Gastrocnemius medialis (tissue), 4 donors: Measurements from ENCODE around the gene HAGH. TPM values are rescaled to one million over a fixed set of nuclear protein-coding genes. Genes with fewer than 3 reads are reported as not detected.
A peak's percentile ranks its signal among the peaks of the same experiment; 100 is the strongest.

Experiments used
- ATAC-seq, 2 donors: fragments of 150-250 bp; one replicate each; pipeline ENCODE4 v1.9.1; 2016
- DNase-seq, 2 donors: peaks; one replicate each; pipeline ENCODE4 v3.0.0-alpha.2; 2019
- H3K27ac ChIP-seq, 4 donors: fragments of 200-600 bp; sonication (generic); 1 replicate in 1 of 4; 2 replicates in 3 of 4; pipeline ENCODE4 v1.5.1; 2016 to 2018; ENCODE audit warnings: mild to moderate bottlenecking in 2 of 4, moderate library complexity in 1 of 4
- H3K27me3 ChIP-seq, 3 donors: fragments of 200-600 bp; sonication (generic) in 2 of 3; 1 replicate in 1 of 3; 2 replicates in 2 of 3; pipeline versions ENCODE4 v1.5.1 to v1.6.0; 2016 to 2019; ENCODE audit warnings: mild to moderate bottlenecking in 1 of 3, moderate library complexity in 1 of 3
- H3K36me3 ChIP-seq, 2 donors: fragments of 200-600 bp; sonication (generic) in 1 of 2; one replicate each; pipeline ENCODE4 v1.5.1; 2017 to 2018
- H3K4me1 ChIP-seq, 2 donors: fragments of 200-600 bp; sonication (generic) in 1 of 2; one replicate each; pipeline ENCODE4 v1.5.1; 2016 to 2017; ENCODE audit warnings: mild to moderate bottlenecking in 2 of 2
- H3K4me3 ChIP-seq, 4 donors: fragments of 200-600 bp; sonication (generic) in 3 of 4; 1 replicate in 1 of 4; 2 replicates in 3 of 4; pipeline ENCODE4 v1.5.1; 2016 to 2019; ENCODE audit warnings: mild to moderate bottlenecking in 2 of 4
- H3K9me3 ChIP-seq, 3 donors: fragments of 200-600 bp; sonication (generic) in 2 of 3; 1 replicate in 1 of 3; 2 replicates in 2 of 3; pipeline ENCODE4 v1.5.1; 2016 to 2019
- POLR2A ChIP-seq, 2 donors: fragments of 450-650 bp; IDR thresholded peaks; one replicate each; pipeline ENCODE4 v1.6.1; 2017; ENCODE audit warnings: antibody characterized with exemption in 2 of 2, mild to moderate bottlenecking in 2 of 2, moderate library complexity in 2 of 2
- in situ Hi-C, 4 donors: fragments of 200-750 bp; cut with MboI; loops; one replicate each; pipeline versions ENCODE4 v1.15.0 to v1.8.0; 2017; ENCODE audit warnings: low sequenced_read_pairs in 4 of 4
- intact Hi-C: fragments of 100-400 bp; cut with DNase I; formaldehyde crosslinking; loops from one replicate; pipeline ENCODE4 v1.15.1; 2023; ENCODE audit warnings: low total_unique reads
- total RNA-seq, 4 donors: library from RNA; depleted of rRNA; stranded (reverse); fragments of >200 nt; gene quantifications; one replicate each; pipeline versions ENCODE4 v1.1.0 to v1.2.3, GENCODE V29; 2016
- TF ChIP-seq, protein P1 (sequence below), 5 experiments: fragments of 450-650 bp in 3 of 5; fragments of 200-600 bp in 2 of 5; sonication (generic) in 2 of 5; IDR thresholded peaks in 4 of 5; conservative IDR thresholded peaks in 1 of 5; 1 replicate in 4 of 5; 2 replicates in 1 of 5; pipeline ENCODE4 v1.5.1; 2016 to 2019; ENCODE audit warnings: antibody characterized with exemption in 5 of 5, mild to moderate bottlenecking in 3 of 5, moderate library complexity in 3 of 5

Gene HAGH
- total RNA-seq, 4 donors from 2014 or later, result 216 to 440 (median 261) TPM

DNA sequence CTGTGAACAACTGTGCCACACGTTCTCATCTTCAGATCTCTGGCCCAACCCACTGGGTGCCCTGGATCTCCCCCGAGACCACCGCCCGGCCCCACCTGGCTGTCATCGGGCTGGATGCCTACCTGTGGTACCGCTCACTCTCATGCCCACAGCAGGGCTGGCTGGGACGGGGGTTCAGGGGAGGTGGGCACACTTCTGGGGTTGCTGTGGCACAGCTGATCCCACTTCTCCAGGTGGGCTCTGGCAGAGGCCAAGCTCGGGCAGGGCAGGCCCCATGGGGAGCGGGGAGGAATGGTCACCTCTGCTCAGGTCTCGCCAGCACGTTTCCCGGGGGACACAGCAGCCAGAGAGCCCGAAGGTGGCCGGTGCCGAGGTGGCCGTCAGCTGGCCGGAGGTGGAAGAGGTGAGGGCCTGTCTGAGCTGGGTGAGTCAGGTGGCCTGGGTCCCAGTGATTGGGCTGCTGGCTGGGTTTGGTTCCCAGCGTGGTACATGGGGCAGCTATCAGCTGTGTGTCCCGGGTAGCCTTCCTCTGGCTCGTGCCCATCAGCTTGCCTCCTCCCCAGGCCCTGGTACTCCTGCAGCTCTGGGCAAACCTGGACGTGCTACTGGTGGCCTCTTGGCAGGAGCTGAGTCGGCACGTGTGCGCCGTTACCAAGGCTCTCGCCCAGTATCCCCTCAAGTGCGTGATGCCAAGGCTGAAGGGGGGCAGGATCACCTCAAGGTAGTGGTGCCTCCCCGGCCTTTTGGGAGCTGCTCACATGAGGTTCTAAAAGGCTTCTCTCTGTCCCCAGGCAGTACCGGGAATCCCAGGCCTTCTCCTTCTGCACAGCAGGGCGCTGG lies 51.4 kb downstream of the HAGH start:
- Histone ChIP-seq H3K36me3 (peaks cover 0 to 30% of the 10 kb centered on the region in 2 donors), H3K9me3 (no peaks in the 10 kb centered on the region), H3K4me3 (no peak overlapping the region), H3K27ac (peak overlapping the region in 2 of 4 donors; percentile 93 to 99), H3K27me3 (no peaks in the 10 kb centered on the region), H3K4me1 (peaks cover 22 to 46% of the 10 kb centered on the region in 2 donors)
- in situ Hi-C loops, result no loop called here
- DNase-seq (no peak), ATAC-seq (no peak)
- TF ChIP-seq POLR2A (IDR thresholded peaks at IDR 0.05), result no peak
- TF ChIP-seq, protein P1, sequence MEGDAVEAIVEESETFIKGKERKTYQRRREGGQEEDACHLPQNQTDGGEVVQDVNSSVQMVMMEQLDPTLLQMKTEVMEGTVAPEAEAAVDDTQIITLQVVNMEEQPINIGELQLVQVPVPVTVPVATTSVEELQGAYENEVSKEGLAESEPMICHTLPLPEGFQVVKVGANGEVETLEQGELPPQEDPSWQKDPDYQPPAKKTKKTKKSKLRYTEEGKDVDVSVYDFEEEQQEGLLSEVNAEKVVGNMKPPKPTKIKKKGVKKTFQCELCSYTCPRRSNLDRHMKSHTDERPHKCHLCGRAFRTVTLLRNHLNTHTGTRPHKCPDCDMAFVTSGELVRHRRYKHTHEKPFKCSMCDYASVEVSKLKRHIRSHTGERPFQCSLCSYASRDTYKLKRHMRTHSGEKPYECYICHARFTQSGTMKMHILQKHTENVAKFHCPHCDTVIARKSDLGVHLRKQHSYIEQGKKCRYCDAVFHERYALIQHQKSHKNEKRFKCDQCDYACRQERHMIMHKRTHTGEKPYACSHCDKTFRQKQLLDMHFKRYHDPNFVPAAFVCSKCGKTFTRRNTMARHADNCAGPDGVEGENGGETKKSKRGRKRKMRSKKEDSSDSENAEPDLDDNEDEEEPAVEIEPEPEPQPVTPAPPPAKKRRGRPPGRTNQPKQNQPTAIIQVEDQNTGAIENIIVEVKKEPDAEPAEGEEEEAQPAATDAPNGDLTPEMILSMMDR (IDR thresholded peaks at IDR 0.05 in 4 of 5, conservative IDR thresholded peaks at IDR 0.05 in 1 of 5), result no peak
- intact Hi-C loops, result loop anchor here (10.0 kb wide), 1 partner anchor 440 kb away; the partner anchor contains the start of genes BRICD5 and PGP

DNA sequence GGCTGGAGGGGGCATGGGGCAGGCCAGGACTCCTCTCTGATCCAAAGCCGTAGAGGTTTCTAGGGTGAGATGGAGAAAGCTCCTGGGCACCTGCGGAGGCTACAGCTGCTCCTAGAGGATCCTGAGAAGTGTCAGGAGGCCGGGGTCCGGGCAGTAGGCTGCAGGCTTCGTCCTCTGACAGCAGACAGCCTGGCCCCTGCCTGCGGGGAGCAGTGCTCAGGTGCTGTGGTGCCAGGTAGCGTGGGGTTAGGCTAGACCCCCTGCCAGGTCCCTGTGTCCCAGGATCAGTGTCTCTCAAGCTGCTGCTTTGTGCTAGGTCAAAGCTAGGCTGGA lies 52.2 kb downstream of the HAGH start:
- intact Hi-C loops (loop anchor here (10.0 kb wide), 1 partner anchor 440 kb away; the partner anchor contains the start of genes BRICD5 and PGP), in situ Hi-C loops (no loop called here)
- DNase-seq (no peak), ATAC-seq (no peak)
- H3K27me3 ChIP-seq, result no peaks in the 10 kb centered on the region
- peak overlapping the region; percentile 77 to 99 (median 94) for H3K27ac ChIP-seq
- H3K36me3 ChIP-seq, result peaks cover 0 to 24% of the 10 kb centered on the region in 2 donors
- TF ChIP-seq POLR2A (IDR thresholded peaks at IDR 0.05), result no peak
- TF ChIP-seq, protein P1 (IDR thresholded peaks at IDR 0.05 in 4 of 5, conservative IDR thresholded peaks at IDR 0.05 in 1 of 5), result no peak
- no peaks in the 10 kb centered on the region for H3K9me3 ChIP-seq
- H3K4me3 ChIP-seq, result peak overlapping the region in 3 of 4 donors; percentile 77 to 99 (median 81)
- peaks cover 24 to 43% of the 10 kb centered on the region in 2 donors for H3K4me1 ChIP-seq

DNA sequence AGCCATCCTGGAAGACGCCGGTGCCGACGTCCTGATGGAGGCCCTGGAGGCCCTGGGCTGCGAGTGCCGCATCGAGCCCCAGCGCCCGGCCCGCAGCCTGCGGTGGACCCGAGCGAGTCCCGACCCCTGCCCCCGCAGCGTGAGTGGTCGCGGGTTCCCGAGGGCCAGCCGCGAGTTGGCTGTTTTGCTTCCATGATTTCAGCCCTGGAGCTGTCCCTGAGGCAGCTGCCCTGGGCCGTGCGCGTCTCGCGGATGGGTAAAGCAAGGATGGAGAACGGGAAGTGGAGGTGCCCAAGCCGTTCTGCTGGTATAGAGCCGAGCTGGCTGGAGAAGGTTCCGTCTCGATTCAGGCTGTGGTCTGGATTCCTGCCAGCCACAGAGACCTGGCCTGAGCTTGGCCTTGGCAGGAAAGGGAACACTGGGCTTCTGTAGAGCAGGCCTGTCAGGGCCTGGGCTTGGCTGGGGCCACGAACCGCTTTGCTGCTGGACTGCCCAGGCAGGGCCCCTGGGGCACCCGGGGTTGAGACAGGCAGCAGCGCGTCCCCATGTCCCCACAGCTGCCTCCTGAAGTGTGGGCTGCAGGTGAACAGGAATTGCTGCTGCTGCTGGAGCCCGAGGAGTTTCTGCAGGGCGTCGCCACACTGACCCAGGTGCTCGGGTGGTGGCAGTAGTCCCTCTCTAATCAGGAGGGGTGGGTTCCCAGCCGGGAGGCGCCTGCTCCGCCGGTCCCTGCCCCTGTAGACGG lies 52.8 kb downstream of the HAGH start:
- DNase-seq (peak in 1 of 2 donors; percentile 54), ATAC-seq (peak; percentile 2 to 6)
- no peaks in the 10 kb centered on the region for H3K27me3 ChIP-seq
- H3K27ac ChIP-seq, result peak overlapping the region; percentile 77 to 99 (median 94)
- peaks cover 0 to 24% of the 10 kb centered on the region in 2 donors for H3K36me3 ChIP-seq
- peaks cover 24 to 41% of the 10 kb centered on the region in 2 donors for H3K4me1 ChIP-seq
- TF ChIP-seq, protein P1 (IDR thresholded peaks at IDR 0.05 in 4 of 5, conservative IDR thresholded peaks at IDR 0.05 in 1 of 5), result peak in 1 of 5 experiments; percentile 7
- no peak for TF ChIP-seq POLR2A (IDR thresholded peaks at IDR 0.05)
- peak overlapping the region; percentile 70 to 99 (median 79) for H3K4me3 ChIP-seq
- H3K9me3 ChIP-seq, result no peaks in the 10 kb centered on the region
- intact Hi-C loops (loop anchor here (1.0 to 10.0 kb wide), 3 partner anchors 8 to 441 kb away; partner anchors contain the start of genes BRICD5, FAHD1, HAGH and NUBP2), in situ Hi-C loops (no loop called here)

DNA sequence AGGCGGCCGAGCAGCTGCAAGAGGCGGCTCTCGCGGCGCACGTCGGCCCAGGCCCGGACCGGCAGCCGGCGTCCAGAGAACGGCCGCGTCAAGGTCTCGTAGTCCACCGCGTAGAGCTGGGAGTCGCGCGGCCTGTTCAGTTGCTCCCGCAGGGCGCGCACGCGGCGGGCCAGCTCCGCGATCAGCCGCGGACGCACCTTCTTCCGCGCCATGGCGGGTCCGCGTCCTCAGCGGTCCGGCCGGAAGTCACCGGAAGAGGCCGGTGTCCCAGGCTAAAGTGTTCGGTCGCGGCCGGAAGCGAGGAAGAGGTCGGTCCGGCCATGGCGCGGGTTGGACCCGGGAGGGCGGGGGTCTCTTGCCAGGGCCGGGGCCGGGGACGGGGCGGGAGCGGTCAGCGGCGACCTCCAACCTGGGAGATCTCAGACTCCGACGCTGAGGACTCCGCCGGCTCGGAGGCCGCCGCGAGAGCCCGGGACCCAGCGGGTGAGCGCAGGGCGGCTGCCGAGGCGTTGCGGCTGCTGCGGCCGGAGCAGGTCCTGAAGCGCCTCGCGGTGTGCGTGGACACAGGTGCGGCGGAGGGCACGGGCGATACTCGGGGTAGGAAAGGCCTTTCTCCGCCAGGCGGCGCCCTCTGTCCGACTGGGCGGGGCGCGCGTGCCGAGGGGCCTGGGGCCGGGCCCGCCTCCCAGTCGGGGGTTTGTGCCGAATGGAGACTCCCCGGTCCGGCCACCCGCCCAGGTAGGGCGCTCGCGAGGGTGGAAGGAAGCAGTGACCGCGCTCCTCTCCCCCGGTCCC lies 53.5 kb downstream of the HAGH start, which contains the start of gene MRPS34:
MRPS34 (minus strand) TSS at position 227 of the 795 bp plus-strand sequence; CDS start at position 212, 15 bp downstream.
- peak within 1 kb of the TSS; percentile 70 to 99 (median 79) for H3K4me3 ChIP-seq
- no peaks in the 10 kb centered on the region for H3K27me3 ChIP-seq
- peaks cover 24 to 41% of the 10 kb centered on the region in 2 donors for H3K4me1 ChIP-seq
- H3K27ac ChIP-seq, result peak within 1 kb of the TSS; percentile 77 to 99 (median 94)
- in situ Hi-C loops (no loop called here), intact Hi-C loops (loop anchor here (1.0 to 10.0 kb wide), 3 partner anchors 9 to 442 kb away; partner anchors contain the start of genes BRICD5, FAHD1, HAGH and NUBP2)
- DNase-seq, result peak; percentile 69 to 71
- TF ChIP-seq, protein P1 (IDR thresholded peaks at IDR 0.05 in 4 of 5, conservative IDR thresholded peaks at IDR 0.05 in 1 of 5), result peak; percentile 65 to 89 (median 74)
- TF ChIP-seq POLR2A (IDR thresholded peaks at IDR 0.05), result peak; percentile 30 to 57
- peaks cover 0 to 29% of the 10 kb centered on the region in 2 donors for H3K36me3 ChIP-seq
- peak; percentile 75 to 77 for ATAC-seq
- no peaks in the 10 kb centered on the region for H3K9me3 ChIP-seq
